HG02763 (cell line): ENCODE measurements around the gene CARNS1.

Source experiments
- ATAC-seq: cut with Tn5 transposase; IDR thresholded peaks from one replicate; pipeline ENCODE4 v1.9.1; 2021; ENCODE audit warnings: mild to moderate bottlenecking, moderate library complexity; ENCODE audit not compliant: unreplicated experiment

Gene CARNS1, protein sequence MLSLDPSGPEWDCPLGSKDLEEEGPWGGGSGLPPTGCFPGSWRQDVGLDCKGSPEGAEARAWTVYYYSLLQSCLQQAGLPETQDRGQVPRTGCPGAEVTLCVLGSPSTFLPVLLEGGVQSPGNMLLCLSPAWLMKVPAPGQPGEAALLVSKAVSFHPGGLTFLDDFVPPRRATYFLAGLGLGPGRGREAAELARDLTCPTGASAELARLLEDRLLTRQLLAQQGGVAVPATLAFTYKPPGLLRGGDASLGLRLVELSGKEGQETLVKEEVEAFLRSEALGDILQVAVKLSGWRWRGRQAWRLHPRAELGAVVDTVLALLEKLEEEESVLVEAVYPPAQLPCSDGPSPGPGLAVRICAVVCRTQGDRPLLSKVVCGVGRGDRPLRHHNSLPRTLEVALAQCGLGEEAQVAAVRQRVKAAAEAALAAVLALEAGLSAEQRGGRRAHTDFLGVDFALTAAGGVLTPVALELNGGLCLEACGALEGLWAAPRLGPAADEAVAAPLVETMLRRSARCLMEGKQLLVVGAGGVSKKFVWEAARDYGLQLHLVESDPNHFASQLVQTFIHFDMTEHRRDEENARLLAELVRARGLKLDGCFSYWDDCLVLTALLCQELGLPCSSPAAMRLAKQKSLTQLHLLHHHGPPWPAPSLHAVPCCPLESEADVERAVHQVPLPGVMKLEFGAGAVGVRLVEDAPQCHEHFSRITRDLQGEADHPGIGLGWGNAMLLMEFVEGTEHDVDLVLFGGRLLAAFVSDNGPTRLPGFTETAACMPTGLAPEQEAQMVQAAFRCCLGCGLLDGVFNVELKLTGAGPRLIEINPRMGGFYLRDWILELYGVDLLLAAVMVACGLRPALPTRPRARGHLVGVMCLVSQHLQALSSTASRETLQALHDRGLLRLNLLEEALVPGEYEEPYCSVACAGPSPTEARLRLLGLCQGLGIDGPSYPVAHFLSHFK

DNA sequence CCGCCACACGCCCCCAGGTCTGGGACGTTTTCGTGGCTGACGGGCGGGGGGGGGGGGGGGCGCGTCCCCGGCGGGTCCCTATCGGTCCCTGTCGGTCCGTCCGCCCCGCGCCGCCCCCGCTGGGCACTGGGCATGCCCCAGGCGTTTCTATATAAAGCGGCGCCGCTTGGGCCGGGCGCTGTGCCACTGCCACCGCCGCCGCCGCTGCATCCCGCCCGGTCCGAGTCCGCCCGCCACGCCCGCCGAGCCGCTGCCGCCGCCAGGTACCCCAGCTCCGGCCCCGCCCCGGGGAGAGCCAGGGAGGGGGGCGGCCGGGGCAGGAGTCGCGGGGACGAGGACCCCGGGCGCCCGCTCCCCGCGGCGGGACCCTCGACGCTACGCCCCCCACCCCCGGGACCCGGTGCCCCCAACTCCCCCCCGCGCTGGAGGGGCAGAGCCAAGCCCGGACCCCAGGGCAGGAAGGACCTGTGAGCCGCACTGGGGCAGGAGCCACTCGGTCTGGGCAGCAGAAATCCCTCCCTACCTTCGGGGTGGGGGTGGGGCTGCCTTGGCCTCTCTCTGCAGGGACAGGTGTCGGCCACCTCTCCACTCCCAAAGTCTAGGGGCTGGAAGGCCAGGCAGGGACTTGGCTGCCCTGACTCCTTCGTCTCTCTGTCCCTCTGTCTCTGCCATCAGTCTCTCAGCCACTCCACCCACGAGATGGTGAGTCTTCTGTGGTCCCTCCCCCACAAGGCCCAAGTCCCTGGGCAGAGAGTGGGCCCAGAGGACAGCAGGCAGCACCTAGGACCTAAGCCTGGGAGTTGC, at the start of gene CARNS1:
CARNS1 (plus strand) TSS at position 178 of the 804 bp plus-strand sequence; CDS start at position 700, 522 bp downstream.
- ATAC-seq = no peak

DNA sequence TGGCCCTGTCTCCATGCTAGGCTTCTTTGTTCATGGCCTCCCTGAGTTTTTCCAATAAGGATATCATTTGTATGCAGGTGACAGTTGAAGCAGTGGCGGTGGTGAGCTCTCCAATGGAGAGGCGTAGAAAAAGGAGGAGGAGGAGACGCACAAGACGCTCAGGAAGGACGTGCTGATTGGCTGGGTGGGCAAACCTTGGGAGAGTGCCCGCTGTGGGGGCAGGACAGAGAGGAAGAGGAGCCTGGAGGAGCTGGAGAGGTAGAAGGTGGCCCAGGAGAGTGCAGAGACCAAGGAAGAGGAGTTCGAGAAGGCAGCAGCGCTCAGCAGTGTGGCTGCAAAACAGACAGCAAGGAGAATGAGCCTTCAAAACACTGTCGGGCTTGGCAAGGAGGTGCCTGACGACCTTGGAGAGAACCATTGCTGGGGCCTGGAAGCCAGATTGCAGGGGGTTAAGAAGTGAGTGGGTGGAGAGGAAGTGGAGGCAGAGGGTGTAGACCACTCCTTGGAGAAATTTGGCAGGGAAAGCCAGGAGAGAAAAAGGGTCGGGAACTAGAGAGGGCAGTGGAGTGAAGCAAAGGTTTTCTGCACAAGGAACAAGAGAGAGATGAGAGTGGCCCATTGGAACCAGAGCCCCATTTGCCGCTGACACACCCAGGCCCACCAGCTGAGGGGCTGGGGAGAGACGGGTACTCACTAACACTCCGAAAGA, 49.6 kb upstream of the CARNS1 start:
- ATAC-seq = no peak

DNA sequence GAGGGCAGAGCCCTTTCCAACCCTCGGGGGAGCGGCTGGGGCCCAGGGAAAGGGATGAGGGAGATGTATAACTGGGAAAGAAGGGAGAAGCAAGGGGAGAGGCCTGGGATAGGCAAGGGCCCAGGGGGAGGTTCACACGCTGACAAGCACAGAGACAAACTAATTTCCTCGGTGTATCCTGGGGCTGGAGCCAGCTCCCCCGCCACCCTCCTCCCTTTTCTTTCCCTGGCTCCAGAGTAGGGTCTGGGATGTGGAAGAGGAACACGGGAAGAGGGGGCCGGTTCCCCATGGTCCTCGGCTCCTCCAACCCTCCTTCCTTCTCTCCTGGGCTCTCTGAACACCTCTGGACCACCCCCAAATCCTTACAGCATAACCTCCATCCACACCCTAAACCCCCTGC, 48.9 kb upstream of the CARNS1 start:
- ATAC-seq = no peak

DNA sequence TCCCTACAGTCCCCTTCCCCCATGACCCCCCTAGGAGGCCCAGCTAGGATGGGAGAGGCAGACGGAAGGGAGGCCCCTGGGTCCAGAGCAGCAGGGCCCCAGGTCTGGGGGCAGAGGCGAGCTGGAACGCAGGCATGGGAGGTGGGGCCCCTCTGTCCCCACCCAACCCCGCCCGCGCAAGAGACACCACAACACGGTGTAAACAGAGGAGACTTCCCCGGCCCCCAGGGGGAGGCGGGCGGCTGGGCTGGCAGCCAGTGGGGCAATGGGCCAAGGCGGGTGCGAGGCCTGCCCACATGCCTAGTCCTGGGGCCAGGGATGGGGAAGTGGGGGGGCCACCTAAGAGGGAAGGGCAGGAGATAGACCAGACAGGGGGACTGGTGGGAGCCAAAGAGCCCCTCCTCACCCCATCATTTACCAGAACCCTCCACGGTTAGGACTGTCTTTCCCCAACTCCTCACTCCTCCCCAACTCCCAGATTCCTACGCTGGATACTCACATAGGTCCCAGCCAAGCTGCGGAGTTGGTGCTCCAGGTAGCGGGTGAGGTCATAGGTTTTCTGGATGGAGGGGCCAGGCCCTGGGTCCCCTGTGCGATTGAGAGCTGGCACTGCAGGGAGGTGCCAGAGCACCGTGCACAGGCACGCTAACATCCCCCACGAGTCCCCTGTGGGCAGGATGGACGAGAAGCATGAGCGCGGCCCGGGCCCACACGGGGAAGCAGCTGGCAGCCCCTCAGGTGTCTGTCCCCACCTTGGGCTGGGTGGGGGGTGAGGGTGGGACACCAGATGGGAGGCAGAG, 48.3 kb upstream of the CARNS1 start:
- ATAC-seq = no peak

DNA sequence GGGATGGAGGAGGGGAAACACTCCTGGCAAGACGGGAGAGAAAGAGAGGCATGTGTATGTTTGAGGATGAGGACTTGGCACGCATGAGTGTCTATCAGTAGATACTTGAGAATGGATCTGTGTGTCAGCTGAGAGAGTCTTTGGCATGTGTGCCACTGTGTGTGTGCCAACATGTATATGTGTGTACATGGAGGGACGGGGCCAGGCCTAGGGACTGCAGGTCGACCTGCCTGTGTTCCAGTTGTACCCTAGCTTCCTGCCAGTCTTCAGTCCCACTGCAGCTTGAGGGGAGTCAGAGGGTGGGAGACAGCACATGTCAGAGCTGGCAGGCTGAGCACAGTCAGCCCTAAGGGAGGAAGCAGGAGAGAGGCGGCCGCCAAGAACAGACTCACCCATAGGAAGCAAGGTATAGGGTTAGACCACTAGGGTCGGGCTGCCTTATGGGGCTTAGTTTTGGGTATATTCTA, 47.7 kb upstream of the CARNS1 start:
- no peak for ATAC-seq

DNA sequence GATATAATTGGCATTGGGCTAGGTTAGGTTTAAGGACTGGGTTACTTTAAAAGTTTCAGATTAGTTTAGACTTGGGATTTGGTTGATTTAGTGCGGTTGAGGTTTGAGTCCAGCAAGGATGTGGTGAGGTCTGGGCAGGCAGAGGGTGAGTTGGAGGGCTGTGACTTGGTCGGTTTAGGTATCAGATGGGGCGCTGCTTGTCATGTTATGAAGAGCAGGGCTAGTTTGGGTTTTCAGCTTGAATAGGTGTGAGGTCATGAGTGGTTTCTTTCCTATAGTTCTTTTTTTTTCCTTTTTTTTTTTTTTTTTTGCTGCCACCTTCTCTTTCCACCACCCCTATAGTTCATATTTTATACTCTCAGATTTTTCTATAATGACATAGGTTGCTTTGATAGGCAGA, 46.9 kb upstream of the CARNS1 start:
- no peak for ATAC-seq

DNA sequence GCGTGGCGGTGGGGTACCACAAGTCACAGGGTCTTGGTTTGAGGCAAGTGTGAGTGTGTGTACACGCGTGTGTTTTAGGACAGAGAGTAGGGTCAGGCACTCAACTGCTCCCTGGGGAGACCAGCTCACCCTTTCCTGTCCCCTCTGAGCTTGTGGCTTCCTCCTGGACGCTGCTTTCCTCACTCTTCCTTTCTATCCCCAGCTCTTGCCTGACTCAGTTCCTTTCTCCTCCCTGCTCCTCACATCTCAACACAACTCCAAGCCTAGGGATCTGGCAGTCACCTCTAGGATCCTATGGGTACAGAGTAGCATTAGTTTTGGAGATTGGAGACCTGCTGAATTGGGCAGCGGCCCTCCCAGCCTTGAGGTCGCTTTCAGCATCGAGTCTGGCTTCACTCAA, 46.2 kb upstream of the CARNS1 start:
- ATAC-seq = no peak

DNA sequence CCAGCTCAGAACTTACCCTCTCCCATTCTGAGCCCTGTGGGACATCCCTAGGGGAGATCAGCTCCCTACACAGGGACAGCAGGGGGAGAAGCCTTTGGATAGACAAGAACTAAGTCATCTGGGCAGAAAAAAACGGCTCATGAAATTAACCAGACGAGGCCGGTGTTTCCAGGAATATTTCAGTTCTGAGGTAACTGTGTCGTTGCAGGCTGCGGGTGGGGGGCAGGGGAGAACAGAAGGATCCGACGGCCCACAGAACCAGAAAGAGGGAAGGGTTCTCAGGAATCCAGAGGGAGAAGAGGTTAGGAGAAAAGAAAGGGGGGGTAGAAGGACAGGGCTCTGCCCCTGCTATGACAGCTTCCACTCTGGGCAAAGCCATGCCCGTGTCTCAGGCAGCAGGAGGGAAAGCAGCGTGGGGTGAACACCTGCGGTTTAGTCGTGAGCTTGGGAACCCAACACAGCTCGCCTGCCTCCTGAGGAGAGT, 45.6 kb upstream of the CARNS1 start:
- no peak for ATAC-seq

DNA sequence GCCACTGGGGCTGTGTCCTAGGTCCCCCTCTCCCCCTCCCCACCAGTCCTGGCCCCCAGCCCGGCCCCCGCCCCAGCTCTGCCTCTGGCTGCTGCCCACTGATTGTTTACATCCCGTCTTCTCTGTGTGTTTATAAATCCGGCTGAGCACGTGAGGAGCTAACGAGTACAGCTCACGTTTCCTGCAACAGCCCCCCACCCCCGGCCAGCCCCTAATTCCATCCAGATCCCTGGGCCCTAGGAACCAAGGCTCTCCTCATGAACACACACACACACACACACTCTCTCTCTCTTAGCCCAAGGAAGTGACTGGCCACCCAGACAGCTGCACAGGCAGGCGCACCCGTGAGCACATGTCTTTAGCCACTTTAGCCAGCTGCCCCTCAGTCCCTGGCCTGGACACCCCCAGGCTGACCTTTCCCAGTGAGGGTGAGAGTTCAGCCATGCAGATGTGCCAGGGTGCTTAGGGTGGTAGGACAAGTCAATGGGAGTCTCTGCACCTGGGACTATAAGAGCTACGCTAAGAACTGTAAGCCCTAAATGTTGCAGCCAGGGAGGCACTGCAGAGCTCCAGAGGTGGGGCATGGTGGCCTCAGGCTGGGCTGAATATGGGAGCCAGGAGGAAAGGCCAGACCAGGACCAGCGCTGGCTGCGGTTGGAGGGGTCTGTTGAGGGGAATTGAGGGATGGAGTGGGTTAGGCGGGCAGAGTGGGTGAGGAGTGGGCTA, 45.0 kb upstream of the CARNS1 start:
- no peak for ATAC-seq

DNA sequence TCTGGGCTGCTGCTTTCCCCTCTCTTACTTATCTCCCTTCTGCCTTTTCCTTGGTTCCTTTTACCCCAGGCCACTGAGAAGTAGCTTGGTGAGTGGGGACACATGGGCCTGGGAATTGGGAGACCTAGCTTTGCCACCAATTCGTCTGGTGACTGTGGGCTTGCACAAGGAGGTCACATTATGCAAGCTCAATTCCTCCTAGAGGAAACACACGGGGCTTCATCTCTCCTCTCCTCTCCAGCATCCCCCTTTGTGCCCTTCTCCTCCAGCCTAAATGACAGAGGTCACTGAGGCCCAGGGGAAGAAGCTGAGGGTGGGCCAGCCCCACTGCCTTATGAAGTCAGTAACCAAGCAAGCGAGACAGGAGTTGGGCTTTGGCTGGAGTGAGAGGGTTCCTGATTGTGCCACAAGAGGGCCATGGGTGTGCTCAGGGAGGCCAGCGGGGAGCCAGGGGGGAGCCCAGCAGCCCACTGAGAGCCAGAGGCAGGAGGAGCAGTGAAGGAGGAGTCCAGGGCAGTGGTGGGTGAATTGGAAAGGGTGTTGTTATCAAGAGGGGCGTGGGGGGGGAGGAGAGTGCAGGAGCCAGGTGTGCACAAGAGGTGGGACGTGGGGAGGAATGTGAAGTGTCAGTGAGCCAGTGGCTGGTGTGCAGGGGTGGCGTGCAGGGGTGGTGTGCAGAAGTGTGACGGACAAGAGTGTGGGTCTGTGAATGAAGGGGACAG, 44.1 kb upstream of the CARNS1 start:
- no peak for ATAC-seq

DNA sequence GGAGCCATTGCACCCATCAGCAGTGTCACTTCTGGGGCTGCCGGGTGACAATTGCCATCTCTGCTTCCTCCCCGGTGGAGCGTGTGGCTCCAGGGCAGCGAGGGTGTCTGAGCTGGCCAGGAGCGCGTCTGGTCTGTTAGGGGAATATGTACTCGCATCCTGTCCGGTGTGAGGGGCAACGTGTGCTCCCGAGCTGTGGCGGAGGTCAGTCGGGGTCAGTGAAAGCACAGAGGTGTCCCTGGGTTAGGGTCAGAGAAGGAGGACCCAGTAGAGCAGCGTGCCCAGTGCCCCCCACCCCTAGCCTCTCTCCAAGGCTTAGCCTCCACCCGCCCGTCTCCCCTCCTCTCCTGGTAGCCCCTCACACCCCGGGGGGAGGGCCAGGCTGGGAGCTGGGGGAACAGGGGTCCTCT, 43.6 kb upstream of the CARNS1 start:
- ATAC-seq = no peak

DNA sequence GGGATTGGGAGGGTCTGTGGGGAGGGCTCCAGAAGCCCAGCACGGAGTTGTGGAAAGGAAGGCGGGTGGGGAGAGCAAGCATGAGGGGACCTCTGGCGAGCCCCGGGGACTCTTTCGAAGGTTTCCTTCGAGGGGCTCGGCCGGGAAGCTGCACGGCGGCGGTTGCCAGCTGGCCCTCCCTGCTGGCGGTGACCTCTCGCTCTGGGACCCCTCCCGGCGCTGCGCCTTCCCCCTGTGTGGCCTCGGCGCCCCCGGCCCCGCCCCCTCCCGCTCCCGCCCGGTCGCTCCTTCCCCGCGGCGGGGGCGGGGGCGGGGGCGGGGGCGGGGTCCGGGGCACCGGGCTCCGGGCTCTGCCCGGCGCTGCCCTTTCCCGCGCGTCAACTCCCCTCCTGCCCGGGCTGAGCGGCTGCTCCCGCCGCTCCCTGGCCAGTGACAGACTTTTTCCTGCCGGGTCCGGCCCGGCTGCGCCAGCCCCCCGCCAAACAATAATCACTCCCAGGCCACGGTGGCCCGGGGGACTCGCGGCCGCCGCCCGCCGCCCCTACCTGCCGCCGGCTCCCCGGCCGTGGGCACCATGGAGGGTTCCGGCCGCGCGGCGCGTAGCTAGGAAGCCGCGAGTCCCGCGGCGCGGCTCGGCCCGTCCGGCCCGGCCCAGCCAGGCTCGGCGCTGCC, 43.0 kb upstream of the CARNS1 start:
- no peak for ATAC-seq

DNA sequence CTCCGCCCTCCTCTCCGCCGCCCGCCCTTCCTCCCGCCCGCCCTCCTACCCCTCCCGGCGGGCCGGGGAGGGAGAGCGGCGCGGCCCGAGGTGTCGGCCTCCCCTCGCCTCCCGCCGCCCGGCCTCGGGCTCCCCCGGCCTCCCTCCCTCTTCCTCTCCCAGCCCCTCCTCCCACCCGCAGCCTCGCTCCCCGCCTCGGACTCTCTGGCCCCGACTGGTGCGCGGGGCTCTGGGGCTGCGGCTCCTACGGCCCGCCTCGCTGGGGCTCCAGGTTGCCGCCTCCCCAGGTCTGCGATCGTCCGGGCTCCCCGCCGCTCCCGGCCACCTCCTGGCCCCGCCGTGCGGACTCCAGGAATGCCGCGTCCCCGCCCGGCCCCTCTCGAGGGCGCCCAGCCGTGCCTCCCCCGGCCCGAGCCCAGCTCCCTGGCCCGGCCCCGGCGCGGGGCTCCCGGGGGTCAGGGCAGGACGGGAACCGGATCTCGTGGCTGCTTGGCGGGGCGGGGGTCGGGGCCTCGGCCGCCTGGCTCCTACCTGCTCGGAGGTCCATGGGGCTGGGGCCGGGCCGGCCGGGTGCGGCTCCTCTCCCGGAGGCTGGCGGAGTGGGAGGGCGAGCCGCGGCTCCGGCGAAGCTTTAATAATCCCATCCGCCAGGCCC, 42.4 kb upstream of the CARNS1 start, which contains the start of gene CLCF1:
CLCF1 (minus strand) TSS at position 606 of the 655 bp plus-strand sequence; CDS start at position 547, 59 bp downstream.
- no peak for ATAC-seq

DNA sequence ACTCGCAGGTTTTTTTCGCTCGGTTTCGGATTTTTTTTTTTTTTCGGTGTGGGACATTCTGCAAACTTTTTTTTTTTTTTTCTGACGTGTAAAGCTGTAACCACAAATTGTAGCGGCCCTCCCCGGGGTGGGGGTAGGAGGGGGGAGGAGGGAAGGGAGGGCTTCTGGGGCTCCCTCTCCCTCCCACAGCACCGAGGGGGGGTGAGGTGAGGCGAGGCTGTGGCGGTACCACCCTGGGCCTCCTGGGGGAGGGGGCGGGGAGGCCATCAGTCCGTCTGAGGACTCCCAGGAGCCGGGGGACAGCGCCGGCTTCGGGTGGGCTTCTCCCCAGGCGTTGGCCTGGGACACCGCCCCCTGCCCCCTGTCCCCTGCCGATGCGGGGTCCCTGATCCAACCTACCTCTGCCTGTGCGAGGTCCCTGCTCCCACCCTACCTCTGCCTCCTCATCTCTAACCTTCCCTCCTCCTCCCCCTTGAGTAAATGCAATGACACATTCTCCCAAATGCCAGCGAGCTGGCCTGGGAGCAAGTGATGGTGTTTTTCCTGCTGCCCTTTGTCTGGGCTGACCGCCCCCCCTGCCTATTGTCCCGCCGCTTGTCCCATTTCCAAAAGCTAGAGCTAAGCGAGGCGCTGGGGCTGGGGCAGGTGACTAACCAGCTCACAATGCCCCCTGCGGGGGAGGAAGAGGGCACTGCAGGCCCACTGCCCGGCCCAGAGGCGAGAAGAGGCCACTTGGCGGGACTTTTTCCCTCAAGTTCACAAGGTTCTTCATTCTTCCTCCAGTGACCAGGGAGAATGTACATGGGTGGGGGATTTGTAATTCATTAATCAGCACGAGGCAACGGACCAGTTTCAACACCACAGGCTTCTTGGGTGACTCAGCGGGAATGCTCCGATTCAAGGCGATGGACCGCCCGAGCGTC, 41.6 kb upstream of the CARNS1 start:
- ATAC-seq = no peak

DNA sequence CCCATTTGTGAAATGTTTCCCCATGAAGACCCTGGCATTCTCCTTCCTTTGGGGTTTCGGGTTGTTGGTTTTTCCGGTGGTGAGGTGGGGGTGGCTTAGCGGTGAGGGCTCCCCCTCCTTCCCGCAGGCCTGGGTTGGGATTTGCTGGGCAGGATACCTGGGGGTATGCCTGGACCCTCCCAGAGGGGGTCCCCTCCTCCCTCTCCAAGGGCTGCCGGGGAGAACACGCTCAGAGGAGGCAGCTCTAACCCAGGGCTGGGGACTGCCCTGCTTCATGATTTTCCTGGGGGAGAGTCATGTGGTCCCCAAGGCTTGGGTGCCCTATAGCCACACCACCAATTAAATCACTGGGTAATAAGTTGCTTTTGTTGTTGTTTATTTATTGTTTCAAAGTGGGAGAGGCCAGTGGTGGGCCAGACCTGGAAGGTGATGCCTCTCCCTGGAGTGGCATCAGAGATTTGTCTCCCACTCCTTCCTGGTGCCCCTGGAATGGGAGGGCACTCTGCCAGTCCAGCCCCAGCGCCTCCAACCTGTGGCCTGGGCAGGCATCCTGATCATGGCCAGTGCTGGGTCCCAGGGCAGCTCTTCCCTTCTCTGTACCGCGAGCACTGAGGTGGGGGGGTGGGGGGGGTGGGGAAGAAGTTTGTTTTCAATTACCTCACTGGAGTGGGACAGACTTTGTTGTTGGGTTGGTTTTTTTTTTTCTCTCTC, 40.8 kb upstream of the CARNS1 start:
- no peak for ATAC-seq
